ENCODE data around the gene ANKRD26.

- TF ChIP-seq CTCF (IDR thresholded peaks at IDR 0.05) = no peak
- TF ChIP-seq POLR2AphosphoS5 (IDR thresholded peaks at IDR 0.05) = no peak
Observed at GRCh38 chr10:27068217-27068891, 31.9 kb downstream of the ANKRD26 start.
